SK-N-MC (cell line): ENCODE measurements around the gene STK33.

Experiments used
- DNase-seq: peaks from one replicate; pipeline ENCODE4 v3.0.0-alpha.2; 2011; ENCODE audit warnings: low read depth, low spot score
- H3K27ac ChIP-seq: fragments of 200-600 bp; sonication (generic); 2 replicates; pipeline ENCODE4 v1.5.1; 2016; ENCODE audit warnings: mixed run types
- H3K36me3 ChIP-seq: fragments of 200-600 bp; sonication (generic); 2 replicates; pipeline ENCODE4 v1.6.1; 2017; ENCODE audit warnings: antibody characterized with exemption, low read length, mixed read lengths; ENCODE audit not compliant: insufficient read depth
- H3K4me3 ChIP-seq: fragments of 200-600 bp; sonication (generic); 2 replicates; pipeline ENCODE4 v1.5.1; 2016
- H3K9ac ChIP-seq: fragments of 200-600 bp; sonication (generic); 2 replicates; pipeline ENCODE4 v1.8.0; 2017; ENCODE audit warnings: mixed run types, mixed read lengths; ENCODE audit not compliant: insufficient read length
- H3K9me3 ChIP-seq: fragments of 200-600 bp; sonication (generic); 2 replicates; pipeline ENCODE4 v1.6.1; 2017; ENCODE audit warnings: low read depth, mild to moderate bottlenecking, antibody characterized with exemption, low read length, moderate library complexity, mixed read lengths
- EZH2 ChIP-seq: fragments of 200-600 bp; sonication (generic); IDR thresholded peaks from one replicate; pipeline ENCODE4 v1.6.1; 2017; ENCODE audit warnings: antibody characterized with exemption
- FOXP2 ChIP-seq: optimal IDR thresholded peaks from 2 replicates; pipeline ENCODE3; 2011; ENCODE audit warnings: mild to moderate bottlenecking, moderate library complexity; ENCODE audit not compliant: insufficient read depth; ENCODE audit errors: extremely low read length, control extremely low read depth
- POLR2AphosphoS5 ChIP-seq: IDR thresholded peaks from 2 replicates; pipeline ENCODE4 v1.6.1; 2012; ENCODE audit warnings: mild to moderate bottlenecking, low read depth, low read length, borderline replicate concordance

STK33 gene

GRCh38 chr11:8459711-8460399 is 134.2 kb downstream of the STK33 start:
- H3K9me3 ChIP-seq = no peaks in the 10 kb centered on the region
- DNase-seq = no peak
- no peak overlapping the region for H3K4me3 ChIP-seq
- H3K9ac ChIP-seq = no peak overlapping the region
- H3K36me3 ChIP-seq = no peaks in the 10 kb centered on the region
- H3K27ac ChIP-seq = no peak overlapping the region
- TF ChIP-seq POLR2AphosphoS5 (no peak), FOXP2 (no peak), EZH2 (no peak)

GRCh38 chr11:8442301-8442700 is 151.7 kb downstream of the STK33 start:
- no peak overlapping the region for H3K4me3 ChIP-seq
- no peak overlapping the region for H3K9ac ChIP-seq
- H3K36me3 ChIP-seq = no peaks in the 10 kb centered on the region
- DNase-seq = no peak
- no peak for TF ChIP-seq POLR2AphosphoS5
- no peak for TF ChIP-seq EZH2
- TF ChIP-seq FOXP2 = no peak
- no peaks in the 10 kb centered on the region for H3K9me3 ChIP-seq
- no peak overlapping the region for H3K27ac ChIP-seq

GRCh38 chr11:8440649-8441048 is 153.4 kb downstream of the STK33 start:
- TF ChIP-seq FOXP2 = no peak
- no peak for TF ChIP-seq POLR2AphosphoS5
- TF ChIP-seq EZH2 = no peak
- Histone ChIP-seq H3K4me3 (no peak overlapping the region), H3K9ac (no peak overlapping the region)

DNA sequence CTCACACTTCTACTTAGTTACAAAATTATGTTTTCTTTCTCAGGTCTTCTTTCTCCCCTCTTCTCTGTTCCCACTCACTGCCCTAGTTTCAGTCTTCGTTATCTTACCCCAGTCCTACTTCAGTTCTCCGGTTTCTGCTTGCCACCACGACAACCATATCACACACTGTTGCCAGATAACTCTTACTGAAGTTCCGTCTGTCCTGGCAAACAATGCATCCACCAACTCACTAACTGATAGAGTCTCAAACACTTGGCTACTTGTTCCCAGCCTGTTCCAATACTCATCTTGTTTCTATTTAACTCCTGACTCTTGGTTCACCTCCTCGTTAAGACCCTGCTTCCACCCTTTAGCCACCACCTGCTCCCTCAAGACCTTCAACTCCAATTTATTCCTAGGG is 164.5 kb downstream of the STK33 start:
- DNase-seq = no peak
- TF ChIP-seq EZH2 (no peak), FOXP2 (no peak), POLR2AphosphoS5 (no peak)
- no peaks in the 10 kb centered on the region for H3K36me3 ChIP-seq
- no peak overlapping the region for H3K4me3 ChIP-seq
- no peaks in the 10 kb centered on the region for H3K9me3 ChIP-seq
- H3K27ac ChIP-seq = no peak overlapping the region
- no peak overlapping the region for H3K9ac ChIP-seq

More at GRCh38 chr11:8440649-8441048, 153.4 kb downstream of the STK33 start:
- H3K36me3 ChIP-seq = no peaks in the 10 kb centered on the region
- DNase-seq = no peak
- no peaks in the 10 kb centered on the region for H3K9me3 ChIP-seq
- no peak overlapping the region for H3K27ac ChIP-seq

- Histone ChIP-seq H3K4me3 (no peak overlapping the region), H3K27ac (no peak overlapping the region), H3K36me3 (no peaks in the 10 kb centered on the region), H3K9ac (no peak overlapping the region), H3K9me3 (no peaks in the 10 kb centered on the region)
- TF ChIP-seq EZH2 (no peak), POLR2AphosphoS5 (no peak), FOXP2 (no peak)
- no peak for DNase-seq
These were observed 168.0 kb downstream of the STK33 start for GRCh38 chr11:8426076-8426475.

GRCh38 chr11:8415195-8415594 is 178.8 kb downstream of the STK33 start:
- TF ChIP-seq FOXP2 (no peak), EZH2 (no peak), POLR2AphosphoS5 (no peak)
- no peaks in the 10 kb centered on the region for H3K36me3 ChIP-seq
- H3K4me3 ChIP-seq = no peak overlapping the region
- H3K9me3 ChIP-seq = no peaks in the 10 kb centered on the region
- no peak overlapping the region for H3K9ac ChIP-seq
- no peak for DNase-seq
- no peak overlapping the region for H3K27ac ChIP-seq

DNA sequence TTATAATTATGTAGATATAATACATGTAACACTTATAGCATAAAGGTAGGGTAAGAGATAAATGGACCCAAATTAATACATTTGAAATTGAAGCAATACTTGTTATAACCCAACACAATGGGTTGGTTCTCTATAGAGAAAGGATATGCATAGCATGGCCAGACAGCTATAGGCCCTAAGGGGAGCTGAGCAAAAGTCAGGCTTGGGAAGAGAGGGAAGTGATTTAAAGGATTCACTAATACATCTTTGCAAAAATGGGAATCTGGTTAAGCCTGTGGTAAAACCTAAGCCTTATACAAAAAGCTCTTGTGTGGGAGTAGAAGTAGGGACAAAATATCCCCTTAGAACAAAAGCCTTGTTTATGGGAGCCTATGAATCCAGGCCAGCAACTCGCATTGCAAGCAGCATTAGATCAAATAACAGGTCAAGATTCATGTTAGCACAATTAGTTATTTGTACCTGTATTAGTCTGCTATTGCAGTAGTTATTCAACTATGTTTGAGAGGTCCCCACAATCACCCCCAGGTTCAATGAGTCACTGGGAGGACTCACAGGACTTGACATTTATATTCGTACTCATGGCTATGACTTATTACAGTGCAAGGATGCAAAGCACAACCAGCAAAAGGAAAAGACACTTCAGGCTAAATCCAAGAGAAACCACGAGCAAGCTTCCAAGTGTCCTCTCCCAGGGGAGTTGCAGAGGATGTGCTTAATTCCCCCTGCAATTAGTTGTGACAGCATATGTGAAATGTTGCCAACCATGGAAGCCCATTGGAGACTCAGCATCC is 185.7 kb downstream of the STK33 start:
- H3K36me3 ChIP-seq = no peaks in the 10 kb centered on the region
- H3K27ac ChIP-seq = no peak overlapping the region
- no peak for TF ChIP-seq POLR2AphosphoS5
- no peak for TF ChIP-seq EZH2
- no peak for TF ChIP-seq FOXP2
- H3K4me3 ChIP-seq = no peak overlapping the region
- DNase-seq = no peak
- no peaks in the 10 kb centered on the region for H3K9me3 ChIP-seq
- H3K9ac ChIP-seq = no peak overlapping the region

- Histone ChIP-seq H3K9ac (no peak overlapping the region), H3K36me3 (no peaks in the 10 kb centered on the region), H3K9me3 (no peaks in the 10 kb centered on the region), H3K4me3 (no peak overlapping the region), H3K27ac (no peak overlapping the region)
- TF ChIP-seq FOXP2 (no peak), POLR2AphosphoS5 (no peak), EZH2 (no peak)
- DNase-seq = no peak
These were observed 190.7 kb downstream of the STK33 start for GRCh38 chr11:8403310-8403709.
